IMR-90 (cell line): ENCODE measurements around the gene TMEM43. TPM values are rescaled to one million over a fixed set of nuclear protein-coding genes. Genes with fewer than 3 reads are reported as not detected.

Source experiments
- ATAC-seq: fragments of 200-7000 bp; cut with Tn5 transposase; 2 replicates; pipeline ENCODE4 v1.9.1; 2020; ENCODE audit warnings: low read depth, mild to moderate bottlenecking, moderate library complexity
- BruUV-seq: library from RNA; stranded (reverse); fragments of 400-500 nt; replicated peaks from 2 replicates; lab custom pipeline; 2021; lab: Mats Ljungman, UMichigan
- CTCF ChIA-PET: fragments of 300-600 bp; formaldehyde crosslinking; extraction: SDS; loops from one replicate; lab custom pipeline; 2021; ENCODE audit warnings: antibody characterized with exemption; lab: Yijun Ruan, JAX
- POLR2A ChIA-PET: fragments of 300-600 bp; sonication (Branson Sonifier 250); formaldehyde crosslinking; loops from one replicate; lab custom pipeline; 2022; ENCODE audit warnings: antibody characterized with exemption; ENCODE audit not compliant: unreplicated experiment; lab: Charles Lee
- DNase-seq: peaks from one replicate; pipeline ENCODE4 v3.0.0; 2013
- H2AFZ ChIP-seq: replicated peaks from 2 replicates; pipeline ENCODE3; 2013; ENCODE audit warnings: low read length, mild to moderate bottlenecking; ENCODE audit not compliant: poor library complexity
- H2AK5ac ChIP-seq: 2 replicates; pipeline ENCODE4 v1.6.1; 2013; ENCODE audit warnings: low read depth, low read length, inconsistent platforms
- H2AK9ac ChIP-seq: replicated peaks from 2 replicates; pipeline ENCODE3; 2013; ENCODE audit warnings: mild to moderate bottlenecking, low read depth, low read length, moderate library complexity; ENCODE audit not compliant: poor library complexity
- H2BK120ac ChIP-seq: 2 replicates; pipeline ENCODE4 v1.6.1; 2013; ENCODE audit warnings: low read depth, low read length, inconsistent platforms
- H2BK15ac ChIP-seq: 3 replicates; pipeline ENCODE4 v1.6.1; 2013; ENCODE audit warnings: low read depth, low read length, inconsistent platforms
- H2BK20ac ChIP-seq: 2 replicates; pipeline ENCODE4 v1.6.1; 2013; ENCODE audit warnings: low read depth, mild to moderate bottlenecking, inconsistent platforms, low read length, moderate library complexity
- H2BK5ac ChIP-seq: 2 replicates; pipeline ENCODE4 v1.6.1; 2013; ENCODE audit warnings: mild to moderate bottlenecking, low read depth, low read length, inconsistent platforms; ENCODE audit not compliant: poor library complexity, severe bottlenecking
- H3K14ac ChIP-seq: replicated peaks from 2 replicates; pipeline ENCODE4 v1.6.1; 2013; ENCODE audit warnings: low read depth, low read length, inconsistent platforms
- H3K18ac ChIP-seq: 2 replicates; pipeline ENCODE4 v1.6.1; 2013; ENCODE audit warnings: low read depth, low read length, control low read depth
- H3K23ac ChIP-seq: 2 replicates; pipeline ENCODE4 v1.6.1; 2013; ENCODE audit warnings: low read depth, low read length, inconsistent platforms
- H3K27ac ChIP-seq: 2 replicates; pipeline ENCODE4 v1.5.1; 2013; ENCODE audit warnings: mild to moderate bottlenecking, control low read depth, low read length; ENCODE audit not compliant: insufficient read depth
- H3K27me3 ChIP-seq: 2 replicates; pipeline ENCODE4 v1.6.1; 2013; ENCODE audit warnings: low read length; ENCODE audit not compliant: control insufficient read depth, insufficient read depth
- H3K36me3 ChIP-seq: 2 replicates; pipeline ENCODE4 v1.6.1; 2013; ENCODE audit warnings: low read length, mixed read lengths; ENCODE audit not compliant: control insufficient read depth, insufficient read depth
- H3K4ac ChIP-seq: 2 replicates; pipeline ENCODE4 v1.6.1; 2013; ENCODE audit warnings: low read depth, low read length, inconsistent platforms
- H3K4me1 ChIP-seq: 2 replicates; pipeline ENCODE4 v1.6.1; 2013; ENCODE audit warnings: low read length, mixed read lengths; ENCODE audit not compliant: control insufficient read depth, insufficient read depth
- H3K4me2 ChIP-seq: 2 replicates; pipeline ENCODE4 v1.6.1; 2013; ENCODE audit warnings: low read depth, mild to moderate bottlenecking, control low read depth, low read length, moderate library complexity
- H3K4me3 ChIP-seq: 2 replicates; pipeline ENCODE4 v1.5.1; 2013; ENCODE audit warnings: low read depth, mild to moderate bottlenecking, control low read depth, low read length, moderate library complexity; ENCODE audit not compliant: insufficient read depth
- H3K56ac ChIP-seq: 2 replicates; pipeline ENCODE4 v1.6.1; 2013; ENCODE audit warnings: low read length, inconsistent platforms; ENCODE audit not compliant: insufficient read depth; ENCODE audit errors: extremely low read depth
- H3K79me1 ChIP-seq, 2 experiments: 2 replicates each; pipeline ENCODE4 v1.6.1; 2013; ENCODE audit warnings: low read length in 2 of 2, inconsistent platforms in 1 of 2, low read depth in 1 of 2
- H3K9ac ChIP-seq: 2 replicates; pipeline ENCODE4 v1.6.1; 2013; ENCODE audit warnings: low read depth, low read length, control low read depth
- H3K9me1 ChIP-seq: 2 replicates; pipeline ENCODE4 v1.6.1; 2013; ENCODE audit warnings: low read length, inconsistent platforms; ENCODE audit not compliant: insufficient read depth
- H3K9me3 ChIP-seq: 2 replicates; pipeline ENCODE4 v1.6.1; 2013; ENCODE audit warnings: low read length; ENCODE audit not compliant: control insufficient read depth, insufficient read depth
- H4K20me1 ChIP-seq: 2 replicates; pipeline ENCODE4 v1.6.1; 2013; ENCODE audit warnings: low read length, inconsistent platforms; ENCODE audit not compliant: insufficient read depth
- H4K5ac ChIP-seq: 2 replicates; pipeline ENCODE4 v1.6.1; 2013; ENCODE audit warnings: mild to moderate bottlenecking, low read depth, low read length, control low read depth
- H4K8ac ChIP-seq, 2 experiments: 2 replicates each; pipeline ENCODE4 v1.6.1; 2013; ENCODE audit warnings: low read depth in 2 of 2, low read length in 2 of 2, control low read depth in 1 of 2, inconsistent platforms in 1 of 2
- H4K91ac ChIP-seq: 2 replicates; pipeline ENCODE4 v1.6.1; 2013; ENCODE audit warnings: low read depth, low read length, inconsistent platforms; ENCODE audit not compliant: insufficient read depth
- BHLHE40 ChIP-seq: fragments of 150-350 bp; IDR thresholded peaks from 2 replicates; pipeline ENCODE4 v1.6.1; 2016; ENCODE audit warnings: mild to moderate bottlenecking, low read depth, low read length
- CHD1 ChIP-seq: IDR thresholded peaks from 2 replicates; pipeline ENCODE4 v1.6.1; 2012; ENCODE audit warnings: low read depth, low read length, improper control_type of control experiment
- FOS ChIP-seq: fragments of 150-350 bp; IDR thresholded peaks from 2 replicates; pipeline ENCODE4 v1.6.1; 2016; ENCODE audit warnings: low read depth, low read length
- MAZ ChIP-seq: IDR thresholded peaks from 2 replicates; pipeline ENCODE4 v1.6.1; 2012; ENCODE audit warnings: low read depth, mild to moderate bottlenecking, low read length, improper control_type of control experiment, moderate library complexity, borderline replicate concordance
- MXI1 ChIP-seq: IDR thresholded peaks from 2 replicates; pipeline ENCODE4 v1.6.1; 2012; ENCODE audit warnings: low read depth, mild to moderate bottlenecking, low read length, moderate library complexity, borderline replicate concordance
- NFE2L2 ChIP-seq: fragments of 150-350 bp; IDR thresholded peaks from 2 replicates; pipeline ENCODE4 v1.6.1; 2016; ENCODE audit warnings: low read depth, mild to moderate bottlenecking, low read length
- POLR2A ChIP-seq: IDR thresholded peaks from 2 replicates; pipeline ENCODE4 v1.6.1; 2012; ENCODE audit warnings: mild to moderate bottlenecking, low read depth, low read length
- RAD21 ChIP-seq: IDR thresholded peaks from 2 replicates; pipeline ENCODE4 v1.6.1; 2012; ENCODE audit warnings: low read length, improper control_type of control experiment
- RFX5 ChIP-seq: IDR thresholded peaks from 2 replicates; pipeline ENCODE4 v1.8.0; 2012; ENCODE audit warnings: low read depth, mild to moderate bottlenecking, low read length, moderate library complexity
- WGBS, 2 experiments: methylation state at CpG; one replicate each; pipeline versions ENCODE4 v1.1.5 to v1.1.7; 2013; ENCODE audit warnings: missing lambda C conversion rate in 2 of 2; ENCODE audit not compliant: insufficient read length in 1 of 2; ENCODE audit errors: extremely low coverage in 2 of 2; 5-methylcytosine and 5-hydroxymethylcytosine counted together
- dilution Hi-C: fragments of 300-500 bp; cut with HindIII; formaldehyde crosslinking; loops from one replicate; pipeline ENCODE4 v1.14.3; 2018; ENCODE audit warnings: low sequenced_read_pairs; ENCODE audit not compliant: unreplicated experiment
- in situ Hi-C: fragments of 300-500 bp; cut with MboI; formaldehyde crosslinking; loops from 3 replicates; pipeline ENCODE4 v1.14.3; 2019; ENCODE audit warnings: low sequenced_read_pairs, inconsistent platforms, mixed read lengths
- intact Hi-C: fragments of 100-400 bp; cut with micrococcal nuclease; formaldehyde crosslinking; loops from 2 replicates; pipeline ENCODE4 v1.10.0; 2022
- polyA plus RNA-seq, 3 experiments: library from polyadenylated mRNA; depleted of rRNA; stranded (reverse); fragments of >200 nt; gene quantifications; 2 replicates each; pipeline ENCODE4 v1.2.3, GENCODE V29; 2012; ENCODE audit warnings: low replicate concordance in 1 of 3
- total RNA-seq: library from RNA; depleted of rRNA; stranded (reverse); fragments of >200 nt; gene quantifications from 2 replicates; pipeline ENCODE4 v1.2.3, GENCODE V29; 2012
- TF ChIP-seq, protein P1 (sequence below): conservative IDR thresholded peaks from 2 replicates; pipeline ENCODE4 v1.5.1; 2012; ENCODE audit warnings: mild to moderate bottlenecking, low read depth, low read length, improper control_type of control experiment
- TF ChIP-seq, protein P2 (sequence below): fragments of 150-350 bp; IDR thresholded peaks from 2 replicates; pipeline ENCODE4 v1.6.1; 2017; ENCODE audit warnings: mild to moderate bottlenecking, antibody characterized with exemption, low read length, low read depth

Gene TMEM43
- total and polyA plus RNA-seq, 2 of the 4 experiments (the other 2 are of a cell fraction) = 109 to 114 TPM

DNA sequence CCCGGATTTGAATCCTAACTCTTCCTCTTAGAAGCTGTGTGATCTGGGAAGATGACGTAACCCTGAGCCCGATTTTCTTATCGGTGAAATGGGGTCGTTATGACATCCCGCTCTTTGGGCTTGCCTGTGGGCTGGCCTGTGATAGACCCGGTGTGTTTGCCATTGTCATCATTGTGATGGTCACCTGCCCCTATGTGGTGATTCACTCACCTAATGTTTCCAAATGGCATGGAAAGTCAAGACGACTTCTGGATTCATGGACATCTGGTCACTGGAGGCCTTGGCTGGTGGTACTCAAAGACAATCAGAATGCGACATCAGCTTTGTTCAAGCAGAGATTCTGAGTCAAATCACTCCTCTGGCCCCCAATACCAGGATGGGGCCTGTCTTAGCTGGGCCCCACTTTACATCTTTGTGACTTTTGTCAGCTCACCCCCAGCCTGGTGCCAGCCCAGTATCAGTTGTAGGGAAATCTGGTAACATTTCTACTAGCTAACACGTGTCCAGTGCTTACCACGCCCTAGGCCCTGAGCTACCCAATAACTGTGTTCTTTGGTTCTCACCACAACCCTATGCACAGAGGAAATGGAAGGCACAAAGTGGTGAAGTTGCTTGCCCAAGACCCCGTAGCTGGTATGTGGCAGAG lies 2.8 kb downstream of the TMEM43 start:
- H3K18ac ChIP-seq = no peak overlapping the region
- no peak overlapping the region for H2AFZ ChIP-seq
- no peak overlapping the region for H2BK15ac ChIP-seq
- no peak overlapping the region for H3K4ac ChIP-seq
- H3K36me3 ChIP-seq = peaks cover 44% of the 10 kb centered on the region
- no peak overlapping the region for H2BK20ac ChIP-seq
- no peak overlapping the region for H3K56ac ChIP-seq
- no peak overlapping the region for H3K9ac ChIP-seq
- DNase-seq (no peak), ATAC-seq (no peak)
- intact Hi-C loops = loop anchor here (5.0 kb wide), 1 partner anchor 340 kb away; no protein-coding TSS in a partner anchor
- H3K79me1 ChIP-seq = peaks cover 28 to 76% of the 10 kb centered on the region in 2 experiments
- H4K91ac ChIP-seq = no peak overlapping the region
- no peak overlapping the region for H2AK9ac ChIP-seq
- H3K27ac ChIP-seq = no peak overlapping the region
- POLR2A ChIA-PET = no interaction called here
- no peak overlapping the region for H3K4me2 ChIP-seq
- TF ChIP-seq, protein P1, sequence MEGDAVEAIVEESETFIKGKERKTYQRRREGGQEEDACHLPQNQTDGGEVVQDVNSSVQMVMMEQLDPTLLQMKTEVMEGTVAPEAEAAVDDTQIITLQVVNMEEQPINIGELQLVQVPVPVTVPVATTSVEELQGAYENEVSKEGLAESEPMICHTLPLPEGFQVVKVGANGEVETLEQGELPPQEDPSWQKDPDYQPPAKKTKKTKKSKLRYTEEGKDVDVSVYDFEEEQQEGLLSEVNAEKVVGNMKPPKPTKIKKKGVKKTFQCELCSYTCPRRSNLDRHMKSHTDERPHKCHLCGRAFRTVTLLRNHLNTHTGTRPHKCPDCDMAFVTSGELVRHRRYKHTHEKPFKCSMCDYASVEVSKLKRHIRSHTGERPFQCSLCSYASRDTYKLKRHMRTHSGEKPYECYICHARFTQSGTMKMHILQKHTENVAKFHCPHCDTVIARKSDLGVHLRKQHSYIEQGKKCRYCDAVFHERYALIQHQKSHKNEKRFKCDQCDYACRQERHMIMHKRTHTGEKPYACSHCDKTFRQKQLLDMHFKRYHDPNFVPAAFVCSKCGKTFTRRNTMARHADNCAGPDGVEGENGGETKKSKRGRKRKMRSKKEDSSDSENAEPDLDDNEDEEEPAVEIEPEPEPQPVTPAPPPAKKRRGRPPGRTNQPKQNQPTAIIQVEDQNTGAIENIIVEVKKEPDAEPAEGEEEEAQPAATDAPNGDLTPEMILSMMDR = no peak
- TF ChIP-seq FOS = no peak
- TF ChIP-seq RFX5 = no peak
- TF ChIP-seq, protein P2, sequence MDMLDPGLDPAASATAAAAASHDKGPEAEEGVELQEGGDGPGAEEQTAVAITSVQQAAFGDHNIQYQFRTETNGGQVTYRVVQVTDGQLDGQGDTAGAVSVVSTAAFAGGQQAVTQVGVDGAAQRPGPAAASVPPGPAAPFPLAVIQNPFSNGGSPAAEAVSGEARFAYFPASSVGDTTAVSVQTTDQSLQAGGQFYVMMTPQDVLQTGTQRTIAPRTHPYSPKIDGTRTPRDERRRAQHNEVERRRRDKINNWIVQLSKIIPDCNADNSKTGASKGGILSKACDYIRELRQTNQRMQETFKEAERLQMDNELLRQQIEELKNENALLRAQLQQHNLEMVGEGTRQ = no peak
- TF ChIP-seq MXI1 = no peak
- TF ChIP-seq CHD1 = no peak
- no peak for TF ChIP-seq RAD21
- no peak for TF ChIP-seq NFE2L2
- no peak for TF ChIP-seq POLR2A
- no peak for TF ChIP-seq MAZ
- TF ChIP-seq BHLHE40 = no peak
- H4K8ac ChIP-seq = no peak overlapping the region
- CTCF ChIA-PET = no interaction called here
- H3K23ac ChIP-seq = no peak overlapping the region
- no peak overlapping the region for H2BK5ac ChIP-seq
- H4K20me1 ChIP-seq = peaks cover 32% of the 10 kb centered on the region
- H3K9me3 ChIP-seq = no peaks in the 10 kb centered on the region
- H3K27me3 ChIP-seq = no peaks in the 10 kb centered on the region
- peaks cover 27% of the 10 kb centered on the region for H3K9me1 ChIP-seq
- no peak overlapping the region for H2AK5ac ChIP-seq
- peaks cover 15% of the 10 kb centered on the region for H3K4me1 ChIP-seq
- H4K5ac ChIP-seq = no peak overlapping the region
- no peak overlapping the region for H3K4me3 ChIP-seq
- WGBS, 2 experiments = 100% methylated on average over 5 of the region's 12 CpGs; no CpG with 5 or more reads in 1 of the 2 experiments
- in situ Hi-C loops = loop anchor here (25.0 kb wide), 1 partner anchor 90 kb away; no protein-coding TSS in a partner anchor
- no TSS peak for BruUV-seq
- dilution Hi-C loops = no loop called here
- no peak overlapping the region for H3K14ac ChIP-seq
- H2BK120ac ChIP-seq = no peak overlapping the region
